DOHH2 (cell line): ENCODE data around the gene COG4.

ENCODE experiments used
- H3F3A ChIP-seq: fragments of 200-600 bp; sonication (generic), shearing (Covaris generic); 2 replicates; pipeline ENCODE4 v1.6.0; 2016; ENCODE audit warnings: antibody characterized with exemption, mild to moderate bottlenecking; ENCODE audit not compliant: control insufficient read depth, insufficient read depth
- H3K27ac ChIP-seq: fragments of 200-600 bp; sonication (generic); 2 replicates; pipeline ENCODE4 v1.5.1; 2014; ENCODE audit warnings: low read depth, mild to moderate bottlenecking, low read length, moderate library complexity
- H3K27me3 ChIP-seq: fragments of 200-600 bp; sonication (generic); 2 replicates; pipeline ENCODE4 v1.6.1; 2014; ENCODE audit warnings: mild to moderate bottlenecking, low read length, mixed read lengths; ENCODE audit not compliant: control insufficient read depth
- H3K36me3 ChIP-seq: fragments of 200-600 bp; sonication (generic); 2 replicates; pipeline ENCODE4 v1.6.1; 2014; ENCODE audit warnings: mild to moderate bottlenecking, low read length, moderate library complexity, mixed read lengths; ENCODE audit not compliant: control insufficient read depth
- H3K4me1 ChIP-seq: fragments of 200-600 bp; sonication (generic); 2 replicates; pipeline ENCODE4 v1.6.1; 2014; ENCODE audit warnings: mild to moderate bottlenecking, low read length, mixed read lengths; ENCODE audit not compliant: control insufficient read depth
- H3K4me2 ChIP-seq: fragments of 200-600 bp; sonication (generic); 2 replicates; pipeline ENCODE4 v1.6.0; 2014; ENCODE audit warnings: mild to moderate bottlenecking, low read length, moderate library complexity
- H3K4me3 ChIP-seq: fragments of 200-600 bp; sonication (generic); 2 replicates; pipeline ENCODE4 v1.5.1; 2014; ENCODE audit warnings: mild to moderate bottlenecking, low read length, mixed read lengths
- H3K79me2 ChIP-seq: fragments of 200-600 bp; sonication (generic); 2 replicates; pipeline ENCODE4 v1.6.1; 2014; ENCODE audit warnings: mild to moderate bottlenecking, low read length, mixed read lengths; ENCODE audit not compliant: control insufficient read depth
- H3K9me2 ChIP-seq: fragments of 200-600 bp; sonication (generic); replicated peaks from 2 replicates; pipeline ENCODE4 v1.6.1; 2014; ENCODE audit warnings: mild to moderate bottlenecking, low read length, mixed read lengths; ENCODE audit not compliant: control insufficient read depth
- H3K9me3 ChIP-seq: fragments of 200-600 bp; sonication (generic); 2 replicates; pipeline ENCODE4 v1.6.1; 2014; ENCODE audit warnings: antibody characterized with exemption, low read length, mixed read lengths; ENCODE audit not compliant: control insufficient read depth, insufficient read depth
- H4K20me1 ChIP-seq: fragments of 200-600 bp; sonication (generic); 2 replicates; pipeline ENCODE4 v1.6.0; 2014; ENCODE audit warnings: low read depth, mild to moderate bottlenecking, antibody characterized with exemption, low read length, moderate library complexity; ENCODE audit not compliant: control insufficient read depth, insufficient read depth
- CTCF ChIP-seq: fragments of 200-600 bp; sonication (generic); IDR thresholded peaks from one replicate; pipeline ENCODE4 v1.5.1; 2014; ENCODE audit warnings: antibody characterized with exemption, mild to moderate bottlenecking, low read depth, low read length; ENCODE audit not compliant: poor library complexity, severe bottlenecking
- EZH2phosphoT487 ChIP-seq: fragments of 200-600 bp; sonication (generic); IDR thresholded peaks from 2 replicates; pipeline ENCODE4 v1.6.1; 2017; ENCODE audit warnings: borderline replicate concordance, mild to moderate bottlenecking, antibody characterized with exemption, low read length, moderate library complexity, mixed read lengths

COG4 gene

GRCh38 chr16:70466805-70467076 lies 56.6 kb downstream of the COG4 start:
- H3K4me1 ChIP-seq, result peaks cover 15% of the 10 kb centered on the region
- H3K9me3 ChIP-seq, result no peaks in the 10 kb centered on the region
- TF ChIP-seq CTCF (no peak), EZH2phosphoT487 (no peak)
- no peak overlapping the region for H3K27ac ChIP-seq
- no peaks in the 10 kb centered on the region for H3K79me2 ChIP-seq
- H3K4me3 ChIP-seq, result no peak overlapping the region
- H3K27me3 ChIP-seq, result no peaks in the 10 kb centered on the region
- no peaks in the 10 kb centered on the region for H3K9me2 ChIP-seq
- H3K36me3 ChIP-seq, result no peaks in the 10 kb centered on the region
- H3F3A ChIP-seq, result no peaks in the 10 kb centered on the region
- no peak overlapping the region for H3K4me2 ChIP-seq
- no peaks in the 10 kb centered on the region for H4K20me1 ChIP-seq

GRCh38 chr16:70465999-70466804 lies 57.2 kb downstream of the COG4 start:
- Histone ChIP-seq H3K9me3 (no peaks in the 10 kb centered on the region), H3K27me3 (no peaks in the 10 kb centered on the region), H3K4me1 (peaks cover 15% of the 10 kb centered on the region), H3K79me2 (no peaks in the 10 kb centered on the region), H3K36me3 (no peaks in the 10 kb centered on the region), H3K4me3 (no peak overlapping the region), H4K20me1 (no peaks in the 10 kb centered on the region), H3F3A (no peaks in the 10 kb centered on the region), H3K4me2 (no peak overlapping the region), H3K9me2 (no peaks in the 10 kb centered on the region), H3K27ac (no peak overlapping the region)
- TF ChIP-seq CTCF (no peak), EZH2phosphoT487 (no peak)

- Histone ChIP-seq H3K4me3 (no peak overlapping the region), H3K27me3 (no peaks in the 10 kb centered on the region), H3K4me2 (no peak overlapping the region), H3K36me3 (no peaks in the 10 kb centered on the region), H3K27ac (no peak overlapping the region), H3K9me2 (no peaks in the 10 kb centered on the region), H4K20me1 (no peaks in the 10 kb centered on the region), H3K4me1 (peaks cover 15% of the 10 kb centered on the region), H3K79me2 (no peaks in the 10 kb centered on the region), H3F3A (no peaks in the 10 kb centered on the region), H3K9me3 (no peaks in the 10 kb centered on the region)
- TF ChIP-seq CTCF, result no peak
- no peak for TF ChIP-seq EZH2phosphoT487
Measured at GRCh38 chr16:70463235-70463634, 60.1 kb downstream of the COG4 start.
